K562 (cell line): ENCODE measurements around the gene APLP1. TPM values are rescaled to one million over a fixed set of nuclear protein-coding genes. Genes with fewer than 3 reads are reported as not detected.

Source experiments
- ATAC-seq: fragments of 200-7000 bp; cut with Tn5 transposase; 3 replicates; pipeline ENCODE4 v1.9.1; 2020; ENCODE audit warnings: moderate library complexity
- BruUV-seq: library from RNA; stranded (reverse); fragments of 400-500 nt; replicated peaks from 2 replicates; lab custom pipeline; 2021; lab: Mats Ljungman, UMichigan
- CTCF ChIA-PET: fragments of 300-600 bp; formaldehyde crosslinking; extraction: SDS; loops from one replicate; lab custom pipeline; 2021; ENCODE audit warnings: low intra/inter-chr PET ratio; lab: Yijun Ruan, JAX
- POLR2A ChIA-PET: fragments of 300-600, 350-650 bp; sonication (Branson Sonifier 250); formaldehyde crosslinking; extraction: SDS; loops from one replicate; lab custom pipeline; 2021; ENCODE audit warnings: antibody characterized with exemption, inconsistent platforms; lab: Yijun Ruan, JAX
- DNase-seq, 4 experiments: peaks; one replicate each; pipeline versions ENCODE4 v3.0.0 to v3.0.0-alpha.2; 2011 to 2018; ENCODE audit warnings: low spot score in 3 of 4, mixed read lengths in 3 of 4; ENCODE audit errors: extremely low read depth in 1 of 4
- FAIRE-seq: peaks from 2 replicates; lab custom pipeline; 2011; peaks lifted over from hg19 to GRCh38; lab: Jason Lieb, UNC
- H2AFZ ChIP-seq: 2 replicates; pipeline ENCODE4 v1.6.0; 2011; ENCODE audit warnings: low read depth, low read length, control low read depth, inconsistent platforms
- H3K27ac ChIP-seq: fragments of 200-600 bp; 3 replicates; pipeline ENCODE4 v1.8.0; 2011; ENCODE audit warnings: low read depth, mild to moderate bottlenecking, control low read depth, inconsistent platforms, low read length, moderate library complexity, mixed read lengths; ENCODE audit errors: extremely low read depth
- H3K27me3 ChIP-seq, 2 experiments: fragments of 300-600 bp in 1 of 2; 2 replicates in 1 of 2; 3 replicates in 1 of 2; pipeline versions ENCODE4 v1.6.0 to v1.8.0; 2011; ENCODE audit warnings: inconsistent platforms in 2 of 2, low read length in 2 of 2, mild to moderate bottlenecking in 1 of 2, mixed read lengths in 1 of 2, moderate library complexity in 1 of 2; ENCODE audit not compliant: control insufficient read depth in 2 of 2, insufficient read depth in 2 of 2
- H3K36me3 ChIP-seq: fragments of 300-600 bp; 3 replicates; pipeline ENCODE4 v1.8.0; 2011; ENCODE audit warnings: mild to moderate bottlenecking, low read length, inconsistent platforms; ENCODE audit not compliant: control insufficient read depth, insufficient read depth
- H3K4me1 ChIP-seq, 2 experiments: fragments of 200-600 bp in 1 of 2; replicated peaks in 1 of 2; 2 replicates in 1 of 2; 3 replicates in 1 of 2; pipeline versions ENCODE4 v1.5.1 to v1.8.0; 2011; ENCODE audit warnings: inconsistent platforms in 2 of 2, low read length in 2 of 2, mild to moderate bottlenecking in 1 of 2, mixed read lengths in 1 of 2, moderate library complexity in 1 of 2; ENCODE audit not compliant: control insufficient read depth in 2 of 2, insufficient read depth in 2 of 2
- H3K4me2 ChIP-seq: 2 replicates; pipeline ENCODE4 v1.6.1; 2011; ENCODE audit warnings: low read length, control low read depth, inconsistent platforms, mixed read lengths; ENCODE audit not compliant: insufficient read depth
- H3K4me3 ChIP-seq: fragments of 200-600 bp; sonication (generic), shearing (Covaris generic); 2 replicates; pipeline ENCODE4 v1.5.1; 2016; ENCODE audit warnings: control low read depth, inconsistent platforms
- H3K79me2 ChIP-seq: fragments of 200-600 bp; 3 replicates; pipeline ENCODE4 v1.8.0; 2011; ENCODE audit warnings: low read length, inconsistent platforms; ENCODE audit not compliant: control insufficient read depth, insufficient read depth
- H3K9ac ChIP-seq, 2 experiments: 2 replicates each; pipeline versions ENCODE4 v1.6.0 to v1.6.1; 2011; ENCODE audit warnings: low read depth in 2 of 2, low read length in 2 of 2, control low read depth in 1 of 2, inconsistent platforms in 1 of 2, mild to moderate bottlenecking in 1 of 2, mixed read lengths in 1 of 2; ENCODE audit not compliant: insufficient read depth in 1 of 2
- H3K9me1 ChIP-seq: one replicate; pipeline ENCODE4 v1.6.0; 2011; ENCODE audit warnings: inconsistent platforms, mild to moderate bottlenecking, low read length, moderate library complexity; ENCODE audit not compliant: control insufficient read depth, insufficient read depth
- H3K9me3 ChIP-seq: replicated peaks from 2 replicates; pipeline ENCODE4 v1.5.1; 2011; ENCODE audit warnings: low read depth, low read length, inconsistent platforms; ENCODE audit not compliant: control insufficient read depth, insufficient read depth
- H4K20me1 ChIP-seq: replicated peaks from 2 replicates; pipeline ENCODE4 v1.6.1; 2011; ENCODE audit warnings: low read length, inconsistent platforms, mixed read lengths; ENCODE audit not compliant: control insufficient read depth, insufficient read depth
- BMI1 ChIP-seq: fragments of 150-350 bp; IDR thresholded peaks from 2 replicates; pipeline ENCODE4 v1.6.1; 2014; ENCODE audit warnings: low read length
- CTCFL ChIP-seq: IDR thresholded peaks from 2 replicates; pipeline ENCODE4 v1.6.1; 2011; ENCODE audit warnings: borderline replicate concordance, low read depth, mild to moderate bottlenecking, moderate library complexity, low read length; ENCODE audit not compliant: insufficient read depth, poor library complexity, severe bottlenecking
- FOXP4 ChIP-seq: sonication (generic); formaldehyde crosslinking; IDR thresholded peaks from 2 replicates; pipeline ENCODE4 v1.8.0; 2022; ENCODE audit warnings: mild to moderate bottlenecking, missing genetic modification reagents, borderline replicate concordance
- GTF2A2 ChIP-seq: IDR thresholded peaks from 2 replicates; pipeline ENCODE4 v1.6.1; 2016; ENCODE audit warnings: mild to moderate bottlenecking, missing genetic modification characterization, missing compliant biosample characterization
- PHF20 ChIP-seq: fragments of 450-650 bp; IDR thresholded peaks from 2 replicates; pipeline ENCODE4 v1.6.1; 2018; ENCODE audit not compliant: partially characterized antibody
- PRDM10 ChIP-seq: fragments of 450-650 bp; IDR thresholded peaks from 2 replicates; pipeline ENCODE4 v1.6.1; 2018; ENCODE audit not compliant: partially characterized antibody
- RBM14 ChIP-seq: fragments of 200-400 bp; formaldehyde crosslinking; IDR thresholded peaks from 2 replicates; pipeline ENCODE4 v1.6.1; 2018; ENCODE audit warnings: low read depth, mild to moderate bottlenecking, low read length, moderate library complexity, borderline replicate concordance; ENCODE audit not compliant: insufficient read depth
- TAF9B ChIP-seq: fragments of 450-650 bp; IDR thresholded peaks from 2 replicates; pipeline ENCODE4 v1.6.1; 2018; ENCODE audit warnings: mild to moderate bottlenecking; ENCODE audit not compliant: partially characterized antibody
- TAL1 ChIP-seq: fragments of 450-650 bp; IDR thresholded peaks from 2 replicates; pipeline ENCODE4 v1.6.1; 2016; ENCODE audit warnings: mild to moderate bottlenecking
- ZFP36 ChIP-seq: fragments of 150-350 bp; IDR thresholded peaks from 2 replicates; pipeline ENCODE4 v1.6.1; 2018; ENCODE audit warnings: low read length, low read depth; ENCODE audit not compliant: partially characterized antibody
- ZNF133 ChIP-seq: fragments of 250-450 bp; sonication (Bioruptor Pico); IDR thresholded peaks from 2 replicates; pipeline ENCODE4 v1.4.0; 2020; ENCODE audit warnings: mild to moderate bottlenecking
- ZNF395 ChIP-seq: fragments of 200-800 bp; sonication (Bioruptor generic); IDR thresholded peaks from 2 replicates; pipeline ENCODE4 v1.6.1; 2017; ENCODE audit warnings: missing genetic modification characterization, missing compliant biosample characterization
- ZNF830 ChIP-seq: fragments of 250-450 bp; sonication (Bioruptor Pico); IDR thresholded peaks from 2 replicates; pipeline ENCODE4 v1.5.0; 2021; ENCODE audit warnings: mild to moderate bottlenecking
- WGBS: fragments of 100-300 bp; shearing (Covaris generic); methylation state at CpG from one replicate; pipeline ENCODE4 v1.1.6; 2016; ENCODE audit warnings: low coverage, mixed read lengths; ENCODE audit not compliant: insufficient coverage; ENCODE audit errors: missing lambda C conversion rate; 5-methylcytosine and 5-hydroxymethylcytosine counted together
- in situ Hi-C: fragments of 300-500 bp; cut with MboI; formaldehyde crosslinking; loops from 4 replicates; pipeline ENCODE4 v1.15.0; 2018; ENCODE audit warnings: inconsistent platforms, mixed read lengths
- intact Hi-C: fragments of 100-400 bp; cut with micrococcal nuclease; formaldehyde crosslinking; loops from 2 replicates; pipeline ENCODE4 v1.14.2; 2022
- polyA plus RNA-seq, 8 experiments: library from polyadenylated mRNA; depleted of rRNA in 4 of 8; stranded (reverse) in 5 of 8; unstranded in 3 of 8; fragments of >200 nt; fragmentation: Nextera tagmentation in 2 of 8; fragmentation: Illumina TruSeq in 1 of 8; extraction: Ambion mirVana in 2 of 8; extraction: Trizol in 1 of 8; gene quantifications; 2 replicates each; pipeline versions ENCODE4 v1.2.1 to v1.2.3, GENCODE V29; 2011 to 2014; ENCODE audit warnings: inconsistent platforms in 1 of 8, missing spikeins in 1 of 8
- total RNA-seq, 7 experiments: library from RNA; depleted of rRNA in 6 of 7; stranded (reverse); fragments of >200 nt in 6 of 7; fragmentation: Illumina TruSeq in 2 of 7; extraction: Trizol in 2 of 7; gene quantifications; 2 replicates each; pipeline versions ENCODE4 v1.2.1 to v1.2.3, GENCODE V29; 2011 to 2021; ENCODE audit warnings: low replicate concordance in 1 of 7

APLP1 gene
- total and polyA plus RNA-seq, 9 of the 15 experiments (the other 6 are each of a cell fraction or from before 2014, with no cell fraction given): 0.69 to 9.9 (median 4.7) TPM

GRCh38 chr19:35870798-35871197 is 2.4 kb downstream of the APLP1 start:
- CTCF ChIA-PET: no interaction called here
- ATAC-seq: no peak

More at GRCh38 chr19:35870798-35871197, 2.4 kb downstream of the APLP1 start:
- TF ChIP-seq ZNF395 (CRISPR knock-in tag): no peak
- peak; percentile 32 for TF ChIP-seq PRDM10
- no peak for TF ChIP-seq BMI1
- TF ChIP-seq GTF2A2: no peak
- no peak for TF ChIP-seq PHF20
- no peak for TF ChIP-seq ZNF830 (CRISPR knock-in tag)
- TF ChIP-seq FOXP4: no peak
- no peak for TF ChIP-seq RBM14
- TF ChIP-seq CTCFL: peak; percentile 10
- no peak for TF ChIP-seq TAF9B
- no peak for TF ChIP-seq ZFP36
- TF ChIP-seq ZNF133 (CRISPR knock-in tag): no peak
- no peak for TF ChIP-seq TAL1
- TF ChIP-seq, all 486 proteins: peak for 2
- POLR2A ChIA-PET: interaction anchor here (1.1 to 1.9 kb wide), 3 partner anchors 9 to 123 kb away, joined by 5 to 9 read pairs (median 6); partner anchors contain the start of genes KIRREL2 and LIN37
- FAIRE-seq: no peak
- Histone ChIP-seq H3K27ac (no peak overlapping the region), H3K4me3 (no peak overlapping the region), H3K36me3 (no peaks in the 10 kb centered on the region), H3K9ac (no peak overlapping the region; a peak in 1 of 4 replicates), H3K9me3 (no peaks in the 10 kb centered on the region), H4K20me1 (peaks cover 4% of the 10 kb centered on the region; the same call in 1 of the 2 replicates), H3K4me1 (peaks cover 20 to 45% of the 10 kb centered on the region in 2 experiments), H3K4me2 (no peak overlapping the region), H3K9me1 (no peaks in the 10 kb centered on the region), H3K79me2 (no peaks in the 10 kb centered on the region), H3K27me3 (peaks cover 0 to 6% of the 10 kb centered on the region in 2 experiments; a peak in 2 of 5 replicates), H2AFZ (no peak overlapping the region)
- in situ Hi-C loops: no loop called here
- intact Hi-C loops: no loop called here
- DNase-seq: no peak
- no TSS peak for BruUV-seq
- WGBS: 81% methylated on average over 9 of the region's 12 CpGs
